Caco-2 (cell line): ENCODE data around the gene TM9SF4. TPM values are rescaled to one million over a fixed set of nuclear protein-coding genes. Genes with fewer than 3 reads are reported as not detected.

Experiments used
- BruUV-seq: library from RNA; stranded (reverse); fragments of 400-500 nt; replicated peaks from 2 replicates; lab custom pipeline; 2021; lab: Mats Ljungman, UMichigan
- CTCF ChIA-PET: fragments of 300-600 bp; sonication (Branson Sonifier 250); formaldehyde crosslinking; loops from one replicate; lab custom pipeline; 2022; ENCODE audit warnings: antibody characterized with exemption; lab: Charles Lee
- POLR2A ChIA-PET: fragments of 300-600 bp; sonication (Branson Sonifier 250); formaldehyde crosslinking; loops from one replicate; lab custom pipeline; 2022; ENCODE audit warnings: antibody characterized with exemption; lab: Charles Lee
- DNase-seq, 2 experiments: peaks; one replicate each; pipeline versions ENCODE4 v3.0.0 to v3.0.0-alpha.2; 2020 to 2022
- H3K27me3 ChIP-seq: replicated peaks from 2 replicates; pipeline ENCODE4 v1.6.0; 2011; ENCODE audit warnings: low read length; ENCODE audit not compliant: control insufficient read depth, insufficient read depth
- H3K36me3 ChIP-seq: 2 replicates; pipeline ENCODE4 v1.5.1; 2011; ENCODE audit warnings: low read length; ENCODE audit not compliant: control insufficient read depth, insufficient read depth
- H3K4me1 ChIP-seq: fragments of 250-450 bp; sonication (Bioruptor Pico); 2 replicates; pipeline ENCODE4 v1.5.1; 2020; ENCODE audit warnings: mild to moderate bottlenecking
- H3K4me3 ChIP-seq: 2 replicates; pipeline ENCODE4 v1.5.1; 2011; ENCODE audit warnings: low read depth, mild to moderate bottlenecking, control low read depth, low read length
- H3K9me3 ChIP-seq: fragments of 250-450 bp; sonication (Bioruptor Pico); 2 replicates; pipeline ENCODE4 v1.5.1; 2020; ENCODE audit warnings: mild to moderate bottlenecking, moderate library complexity
- H3K27ac Mint-ChIP-seq: one replicate; pipeline ENCODE4 v1.8.0; 2022; ENCODE audit warnings: mixed read lengths; ENCODE audit not compliant: unreplicated experiment
- H3K27me3 Mint-ChIP-seq: one replicate; pipeline ENCODE4 v1.8.0; 2022; ENCODE audit warnings: mixed read lengths; ENCODE audit not compliant: insufficient read depth, unreplicated experiment
- H3K36me3 Mint-ChIP-seq: one replicate; pipeline ENCODE4 v1.8.0; 2022; ENCODE audit warnings: mild to moderate bottlenecking, mixed read lengths; ENCODE audit not compliant: insufficient read depth, unreplicated experiment
- H3K4me1 Mint-ChIP-seq: one replicate; pipeline ENCODE4 v1.8.0; 2022; ENCODE audit warnings: low read depth, mixed read lengths; ENCODE audit not compliant: unreplicated experiment
- H3K4me3 Mint-ChIP-seq: one replicate; pipeline ENCODE4 v1.8.0; 2022; ENCODE audit warnings: mild to moderate bottlenecking, moderate library complexity, mixed read lengths; ENCODE audit not compliant: unreplicated experiment
- H3K9me3 Mint-ChIP-seq: one replicate; pipeline ENCODE4 v1.8.0; 2022; ENCODE audit warnings: mixed read lengths; ENCODE audit not compliant: unreplicated experiment
- CTCF ChIP-seq, 2 experiments: fragments of 200-600 bp in 1 of 2; IDR thresholded peaks; 1 replicate in 1 of 2; 2 replicates in 1 of 2; pipeline versions ENCODE4 v1.5.1 to v1.8.0; 2011 to 2022; ENCODE audit warnings: antibody characterized with exemption in 1 of 2, control low read depth in 1 of 2, inconsistent platforms in 1 of 2, low read depth in 1 of 2, low read length in 1 of 2, mild to moderate bottlenecking in 1 of 2, moderate library complexity in 1 of 2; ENCODE audit not compliant: insufficient read depth in 1 of 2, severe bottlenecking in 1 of 2, unreplicated experiment in 1 of 2
- intact Hi-C: fragments of 100-400 bp; cut with micrococcal nuclease; formaldehyde crosslinking; loops from one replicate; pipeline ENCODE4 v1.10.0; 2022; ENCODE audit not compliant: unreplicated experiment
- total RNA-seq: library from RNA; stranded (reverse); gene quantifications from 2 replicates; pipeline ENCODE4 v1.2.3, GENCODE V29; 2022

TM9SF4 gene
- total RNA-seq, 1 experiment from 2014 or later, result 138 TPM

- H3K4me1 ChIP-seq, result no peaks in the 10 kb centered on the region
- no peaks in the 10 kb centered on the region; the same call in 1 of the 2 replicates for H3K27me3 ChIP-seq
- Mint-ChIP-seq H3K9me3 (no peaks in the 10 kb centered on the region), H3K4me1 (no peaks in the 10 kb centered on the region), H3K4me3 (no peak overlapping the region), H3K27me3 (peaks cover 14% of the 10 kb centered on the region), H3K36me3 (no peaks in the 10 kb centered on the region), H3K27ac (no peak overlapping the region)
- H3K36me3 ChIP-seq, result no peaks in the 10 kb centered on the region
- H3K4me3 ChIP-seq, result no peak overlapping the region
- BruUV-seq, result no TSS peak
- ChIA-PET CTCF (no interaction called here), POLR2A (no interaction called here)
- no peak for DNase-seq
- no peak for TF ChIP-seq CTCF (IDR thresholded peaks at IDR 0.05; ENCODE audit: insufficient read depth in 1 of 2, low read depth in 1 of 2, low read length in 1 of 2, severe bottlenecking in 1 of 2, unreplicated experiment in 1 of 2)
- no peaks in the 10 kb centered on the region for H3K9me3 ChIP-seq
- intact Hi-C loops, result no loop called here
Measured at GRCh38 chr20:32068174-32068573, 41.3 kb upstream of the TM9SF4 start.

- no TSS peak for BruUV-seq
- H3K36me3 Mint-ChIP-seq, result no peaks in the 10 kb centered on the region
- H3K27me3 ChIP-seq, result no peaks in the 10 kb centered on the region; the same call in 1 of the 2 replicates
- no peaks in the 10 kb centered on the region for H3K4me1 Mint-ChIP-seq
- peaks cover 14% of the 10 kb centered on the region for H3K27me3 Mint-ChIP-seq
- H3K9me3 Mint-ChIP-seq, result no peaks in the 10 kb centered on the region
- H3K4me3 Mint-ChIP-seq, result no peak overlapping the region
- H3K4me3 ChIP-seq, result no peak overlapping the region
- no peak for TF ChIP-seq CTCF (IDR thresholded peaks at IDR 0.05; ENCODE audit: insufficient read depth in 1 of 2, low read depth in 1 of 2, low read length in 1 of 2, severe bottlenecking in 1 of 2, unreplicated experiment in 1 of 2)
- ChIA-PET POLR2A (no interaction called here), CTCF (no interaction called here)
- DNase-seq, result no peak
- H3K9me3 ChIP-seq, result no peaks in the 10 kb centered on the region
- H3K36me3 ChIP-seq, result no peaks in the 10 kb centered on the region
- intact Hi-C loops, result no loop called here
- no peaks in the 10 kb centered on the region for H3K4me1 ChIP-seq
- H3K27ac Mint-ChIP-seq, result no peak overlapping the region
Measured at GRCh38 chr20:32069711-32070110, 39.8 kb upstream of the TM9SF4 start.

DNA sequence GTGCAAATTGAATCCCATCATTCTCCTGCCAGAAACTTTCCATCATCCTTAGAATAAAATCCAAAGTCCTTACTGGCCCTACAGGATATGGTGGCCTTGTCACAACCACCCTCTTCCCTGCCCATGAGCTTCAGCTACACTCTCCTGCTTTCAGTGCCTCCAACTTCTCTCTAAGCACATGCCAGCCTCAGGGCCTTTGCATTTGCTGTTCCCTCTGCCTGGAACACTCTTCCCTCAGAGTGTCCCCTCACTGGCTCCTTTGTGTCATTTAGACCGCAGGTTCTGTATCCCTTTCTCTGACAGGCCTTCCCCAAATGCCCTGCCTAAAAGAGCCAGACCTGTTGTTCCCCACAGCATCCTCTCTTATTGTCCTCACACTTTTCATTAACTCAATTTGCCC lies 39.2 kb upstream of the TM9SF4 start:
- Mint-ChIP-seq H3K27me3 (peaks cover 14% of the 10 kb centered on the region), H3K4me3 (no peak overlapping the region), H3K4me1 (no peaks in the 10 kb centered on the region), H3K9me3 (no peaks in the 10 kb centered on the region), H3K27ac (no peak overlapping the region), H3K36me3 (no peaks in the 10 kb centered on the region)
- BruUV-seq, result no TSS peak
- no peak for DNase-seq
- no peaks in the 10 kb centered on the region for H3K36me3 ChIP-seq
- CTCF ChIA-PET, result interaction anchor here (0.5 kb wide), 1 partner anchor 217 kb away, joined by 5 read pairs; no protein-coding TSS in a partner anchor
- no peaks in the 10 kb centered on the region for H3K4me1 ChIP-seq
- POLR2A ChIA-PET, result no interaction called here
- H3K9me3 ChIP-seq, result no peaks in the 10 kb centered on the region
- no peaks in the 10 kb centered on the region; the same call in 1 of the 2 replicates for H3K27me3 ChIP-seq
- TF ChIP-seq CTCF (IDR thresholded peaks at IDR 0.05; ENCODE audit: insufficient read depth in 1 of 2, low read depth in 1 of 2, low read length in 1 of 2, severe bottlenecking in 1 of 2, unreplicated experiment in 1 of 2), result no peak
- intact Hi-C loops, result no loop called here
- no peak overlapping the region for H3K4me3 ChIP-seq
